HK-2 (cell line): ENCODE measurements around the gene KRT10.
"Not testable (repeated sequence)": the region's sequence is repeated elsewhere in the genome, so short reads cannot be mapped to it uniquely, and the experiment has no call there.

Source experiments
- DNase-seq: peaks from one replicate; pipeline ENCODE4 v3.0.0-alpha.2; 2018; ENCODE audit not compliant: unreplicated experiment

Gene KRT10

GRCh38 chr17:40822132-40822812 lies at the start of gene KRT10:
KRT10 (minus strand) TSS chr17:40822614; CDS start chr17:40822585, 29 bp downstream.
- DNase-seq, result no peak

DNA sequence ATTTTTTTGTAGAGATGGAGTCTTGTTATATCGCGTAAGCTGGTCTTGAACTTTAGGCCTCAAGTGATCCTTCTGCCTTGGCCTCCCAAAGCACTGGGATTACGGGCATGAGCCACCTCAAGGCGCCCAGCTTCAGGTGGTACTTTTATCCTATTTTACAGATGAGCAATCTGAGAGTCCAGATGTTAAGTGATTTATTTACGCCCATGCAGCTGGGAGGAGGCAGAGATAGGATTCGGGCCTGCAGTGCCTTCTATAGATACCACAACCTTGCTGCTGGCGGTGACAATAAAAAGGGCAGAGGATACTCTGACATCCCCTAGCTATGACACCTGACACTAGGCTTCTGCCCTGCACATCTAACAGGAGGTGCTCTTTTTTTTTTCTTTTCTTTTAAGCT lies 48.9 kb upstream of the KRT10 start:
- no peak for DNase-seq

GRCh38 chr17:40870136-40870535 lies 47.7 kb upstream of the KRT10 start:
- DNase-seq, result no peak

- DNase-seq, result no peak
Observed at GRCh38 chr17:40866838-40867237, 44.4 kb upstream of the KRT10 start, which contains the start of gene KRT12. KRT12 (minus strand) TSS chr17:40867223; CDS start chr17:40867186, 37 bp downstream.

DNA sequence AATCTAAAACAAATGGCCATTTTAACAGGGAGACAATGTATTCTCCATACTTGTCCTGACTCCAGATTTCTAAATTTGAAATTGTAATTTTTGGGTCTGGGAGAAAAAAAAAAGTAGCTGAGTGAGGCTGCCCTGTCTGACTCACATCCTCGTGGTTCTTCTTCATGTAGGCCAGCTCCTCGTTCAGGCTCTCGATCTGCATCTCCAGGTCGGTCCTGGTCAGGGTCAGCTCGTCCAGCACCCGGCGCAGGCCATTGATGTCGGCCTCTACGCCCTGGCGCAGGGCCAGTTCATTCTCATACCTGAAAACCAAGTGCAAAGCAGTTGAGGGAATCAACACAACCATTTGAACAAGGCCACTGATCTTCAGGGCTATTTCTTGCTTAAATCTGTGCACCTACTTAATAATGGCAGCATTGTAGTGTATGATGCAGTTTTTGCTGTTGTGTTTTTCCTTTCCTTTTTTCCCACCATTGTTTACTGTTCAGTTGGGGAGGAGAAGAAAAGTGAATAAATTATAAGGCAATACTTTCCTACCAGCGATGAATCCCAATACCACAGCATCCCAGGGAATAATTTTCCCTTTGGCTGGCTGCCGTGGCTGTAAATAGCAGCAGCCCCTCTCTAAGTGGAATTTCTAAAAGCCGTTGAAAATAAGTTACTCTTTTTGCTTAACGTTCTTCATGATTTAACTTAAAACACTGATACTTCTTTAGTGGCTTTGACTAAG lies 42.4 kb upstream of the KRT10 start:
- no peak for DNase-seq

GRCh38 chr17:40862985-40863733 lies 40.7 kb upstream of the KRT10 start:
- no peak for DNase-seq

DNA sequence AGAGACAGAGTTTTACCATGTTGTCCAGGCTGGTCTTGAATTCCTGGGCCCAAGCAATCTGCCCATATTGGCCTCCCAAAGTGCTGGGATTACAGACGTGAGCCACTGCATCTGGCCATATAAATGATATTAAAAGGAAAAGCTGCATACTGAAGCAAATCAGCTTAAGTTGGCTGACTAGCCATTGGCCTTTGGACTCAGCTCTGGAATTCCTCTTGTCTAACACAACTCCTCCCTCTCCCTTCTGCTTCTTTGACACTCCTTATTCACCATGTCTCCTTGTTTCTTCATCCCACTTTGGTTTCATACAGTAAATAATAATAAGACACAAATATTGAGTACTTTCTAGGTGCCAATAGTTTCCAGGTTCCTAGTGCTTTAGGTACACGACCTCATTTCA lies 37.1 kb upstream of the KRT10 start:
- no peak for DNase-seq

GRCh38 chr17:40858667-40859066 lies 36.3 kb upstream of the KRT10 start:
- DNase-seq, result not testable (repeated sequence)

GRCh38 chr17:40857535-40857934 lies 35.1 kb upstream of the KRT10 start:
- DNase-seq, result no peak

- DNase-seq, result no peak
Observed at GRCh38 chr17:40854175-40854814, 31.9 kb upstream of the KRT10 start.

DNA sequence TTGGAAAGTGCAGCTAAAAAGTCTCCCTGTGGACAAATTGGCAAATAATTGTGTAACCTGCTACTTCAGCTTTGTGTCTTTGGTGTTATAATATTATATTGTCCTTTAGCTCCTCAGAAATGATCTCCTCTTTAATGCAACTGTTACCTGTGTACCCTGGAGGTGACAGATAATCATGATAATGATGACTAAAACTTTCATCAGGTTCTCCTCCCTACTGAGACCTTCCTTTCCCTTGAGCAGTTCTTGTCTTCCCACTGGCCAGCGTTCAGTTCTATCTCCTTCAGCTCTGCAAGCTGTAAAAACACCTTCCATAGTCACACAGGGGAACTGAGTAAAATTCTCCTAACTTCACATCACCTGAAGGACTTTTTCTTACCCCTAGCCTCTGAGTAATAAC lies 29.9 kb upstream of the KRT10 start:
- no peak for DNase-seq

DNA sequence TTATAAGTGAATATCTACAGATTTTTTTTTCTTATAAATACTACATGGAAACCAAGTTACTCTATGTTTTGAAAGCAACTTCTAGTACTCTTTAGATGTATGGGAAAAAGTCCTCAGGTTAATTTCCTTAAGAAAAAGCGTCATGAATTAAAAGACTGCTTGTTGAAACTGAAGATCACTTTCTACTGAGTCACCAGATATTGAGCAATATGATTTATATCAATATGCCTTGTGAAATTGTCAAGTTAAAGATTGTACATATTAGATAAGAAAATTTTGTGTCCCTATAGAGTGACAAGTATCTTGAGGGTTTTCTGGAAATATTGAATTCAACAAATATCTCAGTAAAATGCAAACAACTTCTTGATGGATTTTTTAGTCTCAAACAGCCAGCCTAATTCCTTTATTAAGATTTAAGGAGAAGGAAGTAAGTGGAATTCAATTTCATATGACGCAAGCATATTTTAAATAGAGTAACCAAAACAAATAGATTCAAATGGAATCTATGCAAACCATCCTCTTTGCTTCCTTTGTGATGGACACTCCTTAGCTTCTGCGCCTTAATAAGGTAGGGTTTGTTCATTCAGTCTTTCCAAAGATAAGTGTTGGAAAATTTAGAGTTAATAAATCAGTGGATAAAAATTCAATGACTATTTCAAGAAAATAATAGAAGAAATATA lies 28.0 kb upstream of the KRT10 start:
- no peak for DNase-seq

DNA sequence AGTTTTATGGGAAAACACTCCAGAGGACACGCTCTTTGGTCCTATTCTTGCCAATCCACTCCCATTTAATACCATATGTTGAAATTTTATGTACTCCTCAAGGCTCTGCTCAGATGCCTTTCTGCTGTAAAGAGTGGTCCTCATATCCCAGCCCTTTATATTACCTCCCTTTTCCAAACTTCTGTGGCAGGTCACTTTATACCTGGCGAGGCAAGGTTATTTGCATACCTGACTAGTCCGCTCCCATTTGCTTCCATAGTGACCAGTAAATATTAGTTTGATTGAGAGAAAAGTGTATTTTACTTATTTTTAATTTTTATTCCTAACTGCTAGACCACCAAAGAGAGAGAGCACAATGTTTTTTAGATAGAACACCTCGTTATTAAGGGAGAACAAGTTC lies 27.3 kb upstream of the KRT10 start:
- DNase-seq, result no peak

- no peak for DNase-seq
Observed at GRCh38 chr17:40848583-40849235, 26.3 kb upstream of the KRT10 start.

- DNase-seq, result no peak
Observed at GRCh38 chr17:40846515-40847144, 24.2 kb upstream of the KRT10 start.

DNA sequence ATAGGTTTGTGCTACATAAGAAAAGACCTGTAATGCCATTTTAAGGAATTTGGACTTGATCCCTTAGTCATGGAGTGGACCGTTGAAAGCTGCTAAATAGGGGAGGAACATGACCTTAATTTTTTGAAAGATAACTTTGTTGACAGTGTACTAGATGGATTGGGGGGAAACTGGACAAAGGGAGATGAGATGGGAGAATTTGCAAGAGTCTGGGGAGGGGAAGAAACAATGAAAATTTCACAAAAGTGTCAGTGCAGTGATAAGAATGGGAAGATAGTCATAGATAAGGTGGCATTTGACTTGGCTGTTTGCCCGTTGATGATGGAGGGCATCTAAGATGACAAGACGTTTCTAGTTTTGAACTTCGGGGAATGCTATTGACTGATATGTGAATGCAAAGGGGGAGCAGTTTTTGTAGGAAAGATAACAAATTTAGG lies 22.3 kb upstream of the KRT10 start:
- no peak for DNase-seq

- DNase-seq, result no peak
Observed at GRCh38 chr17:40843242-40843641, 20.8 kb upstream of the KRT10 start.

DNA sequence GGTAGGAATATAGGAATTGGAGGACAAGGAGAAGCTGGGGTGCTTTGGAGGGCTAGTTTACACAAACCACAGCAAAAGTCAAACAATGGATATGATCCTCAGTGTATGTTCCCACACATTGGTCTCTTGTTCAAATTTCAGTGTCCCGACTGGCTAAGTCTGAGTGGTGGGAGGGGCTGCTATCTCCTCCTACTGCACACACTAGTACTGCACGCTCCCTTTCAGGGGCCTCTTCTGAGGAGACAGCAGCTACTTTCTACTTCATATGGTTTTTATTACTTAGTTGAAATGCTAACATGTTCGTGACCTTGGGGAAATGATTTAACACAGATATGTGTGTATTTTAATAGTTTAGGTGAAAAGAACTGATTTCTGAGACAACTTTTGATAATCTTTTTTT lies 18.8 kb upstream of the KRT10 start:
- DNase-seq, result no peak

DNA sequence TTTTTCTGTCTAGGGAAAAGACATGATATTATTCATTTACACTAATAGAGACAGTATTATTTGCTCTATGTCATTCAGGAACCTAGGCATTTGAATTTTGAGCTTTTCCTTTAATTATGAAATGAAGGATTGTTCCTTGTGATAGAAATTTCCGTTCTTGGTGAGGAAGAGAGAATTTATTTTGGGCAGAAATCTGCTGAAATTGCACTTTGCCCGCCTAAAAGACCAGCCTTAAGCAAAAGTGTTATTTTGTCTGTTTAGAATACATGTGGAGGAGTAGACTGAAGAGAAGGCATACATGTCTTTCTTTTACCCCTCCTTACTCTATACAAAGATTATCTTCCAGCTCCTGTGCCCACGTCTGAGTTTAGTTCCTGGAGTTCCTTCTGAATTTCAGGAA lies 16.8 kb upstream of the KRT10 start:
- no peak for DNase-seq

- DNase-seq, result no peak
Observed at GRCh38 chr17:40836020-40836419, 13.6 kb upstream of the KRT10 start.

- DNase-seq, result no peak
Observed at GRCh38 chr17:40833882-40834281, 11.5 kb upstream of the KRT10 start.
